ENCODE results near the gene SPOUT1. TPM values are rescaled to one million over a fixed set of nuclear protein-coding genes. Genes with fewer than 3 reads are reported as not detected.
"Not testable (repeated sequence)": the region's sequence is repeated elsewhere in the genome, so short reads cannot be mapped to it uniquely, and the experiment has no call there.

Gene SPOUT1
- total and polyA plus RNA-seq, 8 donors, result 14.8 to 32.8 (median 23.3) TPM

DNA sequence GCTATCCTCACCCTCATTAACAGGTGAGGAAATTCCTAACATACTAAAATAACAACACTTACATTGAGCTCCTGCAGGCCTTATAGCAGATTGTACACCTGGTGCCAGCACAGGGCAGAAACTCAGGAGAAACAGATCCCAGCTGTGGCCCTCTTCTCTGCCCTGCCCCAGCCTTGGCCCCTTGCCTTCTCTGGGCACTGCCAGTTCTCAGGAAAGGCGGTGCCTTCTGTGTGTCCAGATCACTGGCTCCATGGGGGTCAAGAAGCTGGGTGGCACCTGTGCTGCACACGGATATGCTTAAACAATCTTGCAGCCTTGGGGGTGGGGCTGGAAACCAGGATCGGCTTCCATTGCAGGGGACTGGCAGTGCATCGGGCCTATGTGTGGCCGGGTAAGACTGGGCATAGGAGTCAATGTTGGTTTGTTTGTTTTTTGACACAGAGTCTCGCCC lies 32.8 kb upstream of the SPOUT1 start:
- DNase-seq (peak; percentile 62 to 83 (median 68)), ATAC-seq (peak; percentile 68 to 86 (median 76)), FAIRE-seq (no peak)
- Histone ChIP-seq H3K36me3 (no peaks in the 10 kb centered on the region), H3K27me3 (no peaks in the 10 kb centered on the region), H3K4me1 (peaks cover 0 to 13% (median 9%) of the 10 kb centered on the region in 3 donors), H3K9me3 (no peaks in the 10 kb centered on the region), H3K4me3 (no peak overlapping the region), H3K27ac (peak overlapping the region; percentile 25 to 70 (median 44))
- intact Hi-C loops (cut with DNase I), result loop anchor here in 2 of 3 donors (5.0 to 10.0 kb wide), 2 partner anchors 62 to 65 kb away; partner anchors contain the start of gene PHYHD1 (in 1 of the 2)
- TF ChIP-seq, protein P1, sequence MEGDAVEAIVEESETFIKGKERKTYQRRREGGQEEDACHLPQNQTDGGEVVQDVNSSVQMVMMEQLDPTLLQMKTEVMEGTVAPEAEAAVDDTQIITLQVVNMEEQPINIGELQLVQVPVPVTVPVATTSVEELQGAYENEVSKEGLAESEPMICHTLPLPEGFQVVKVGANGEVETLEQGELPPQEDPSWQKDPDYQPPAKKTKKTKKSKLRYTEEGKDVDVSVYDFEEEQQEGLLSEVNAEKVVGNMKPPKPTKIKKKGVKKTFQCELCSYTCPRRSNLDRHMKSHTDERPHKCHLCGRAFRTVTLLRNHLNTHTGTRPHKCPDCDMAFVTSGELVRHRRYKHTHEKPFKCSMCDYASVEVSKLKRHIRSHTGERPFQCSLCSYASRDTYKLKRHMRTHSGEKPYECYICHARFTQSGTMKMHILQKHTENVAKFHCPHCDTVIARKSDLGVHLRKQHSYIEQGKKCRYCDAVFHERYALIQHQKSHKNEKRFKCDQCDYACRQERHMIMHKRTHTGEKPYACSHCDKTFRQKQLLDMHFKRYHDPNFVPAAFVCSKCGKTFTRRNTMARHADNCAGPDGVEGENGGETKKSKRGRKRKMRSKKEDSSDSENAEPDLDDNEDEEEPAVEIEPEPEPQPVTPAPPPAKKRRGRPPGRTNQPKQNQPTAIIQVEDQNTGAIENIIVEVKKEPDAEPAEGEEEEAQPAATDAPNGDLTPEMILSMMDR (IDR thresholded peaks at IDR 0.05), result no peak
- 17 to 22% methylated on average over 6 of the region's 6 CpGs for WGBS, 2 donors

DNA sequence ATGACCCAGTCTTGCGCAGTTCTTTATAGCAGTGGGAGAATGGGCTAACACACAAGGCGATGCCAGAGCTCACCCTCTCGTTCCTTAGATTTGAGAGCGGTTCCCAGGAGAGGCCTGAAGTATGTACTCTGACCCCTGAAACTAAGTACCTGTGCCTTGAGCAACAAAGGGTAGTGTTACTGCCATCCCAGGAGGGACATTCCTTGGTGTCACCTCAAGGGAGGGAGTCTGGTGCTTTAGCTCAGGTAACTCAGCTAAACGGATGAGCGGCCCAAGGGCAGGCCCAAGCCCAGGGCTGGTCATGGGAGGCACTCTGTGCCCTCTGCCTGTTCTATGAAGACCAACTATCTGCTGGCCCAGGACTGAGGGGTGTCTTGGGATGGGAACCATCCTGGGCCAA lies 31.9 kb upstream of the SPOUT1 start:
- TF ChIP-seq, protein P1 (IDR thresholded peaks at IDR 0.05), result no peak
- DNase-seq, result no peak
- ATAC-seq, result no peak
- 80 to 83% methylated on average over 6 of the region's 6 CpGs for WGBS, 2 donors
- FAIRE-seq, result no peak
- Histone ChIP-seq H3K4me1 (peaks cover 0 to 13% (median 9%) of the 10 kb centered on the region in 3 donors), H3K4me3 (no peak overlapping the region), H3K36me3 (no peaks in the 10 kb centered on the region), H3K9me3 (no peaks in the 10 kb centered on the region), H3K27ac (peak overlapping the region; percentile 25 to 70 (median 44)), H3K27me3 (no peaks in the 10 kb centered on the region)
- intact Hi-C loops (cut with DNase I), result loop anchor here in 2 of 3 donors (5.0 to 10.0 kb wide), 2 partner anchors 63 to 66 kb away; partner anchors contain the start of gene PHYHD1 (in 1 of the 2)

- FAIRE-seq, result no peak
- Histone ChIP-seq H3K27ac (peak overlapping the region in 1 of 4 donors; percentile 51), H3K36me3 (no peaks in the 10 kb centered on the region), H3K4me3 (no peak overlapping the region), H3K27me3 (no peaks in the 10 kb centered on the region), H3K9me3 (no peaks in the 10 kb centered on the region), H3K4me1 (peaks cover 0 to 13% (median 9%) of the 10 kb centered on the region in 3 donors)
- ATAC-seq, result no peak
- TF ChIP-seq, protein P1 (IDR thresholded peaks at IDR 0.05), result no peak
- intact Hi-C loops (cut with DNase I), result loop anchor here in 2 of 3 donors (5.0 to 10.0 kb wide), 2 partner anchors 64 to 66 kb away; partner anchors contain the start of gene PHYHD1 (in 1 of the 2)
- no peak for DNase-seq
- 92 to 95% methylated on average over 5 of the region's 5 CpGs for WGBS, 2 donors
These were observed 31.3 kb upstream of the SPOUT1 start for GRCh38 chr9:128860937-128861336.

GRCh38 chr9:128858476-128858875 lies 28.9 kb upstream of the SPOUT1 start:
- H3K4me3 ChIP-seq; H3K27ac ChIP-seq; intact Hi-C loops (cut with DNase I); FAIRE-seq; H3K27me3 ChIP-seq; DNase-seq; H3K36me3 ChIP-seq; H3K9me3 ChIP-seq; ATAC-seq: not testable (repeated sequence)
- 96% methylated on average over 7 of the region's 7 CpGs for WGBS, 2 donors
- H3K4me1 ChIP-seq, result peaks cover 5 to 13% (median 9%) of the 10 kb centered on the region in 3 donors

DNA sequence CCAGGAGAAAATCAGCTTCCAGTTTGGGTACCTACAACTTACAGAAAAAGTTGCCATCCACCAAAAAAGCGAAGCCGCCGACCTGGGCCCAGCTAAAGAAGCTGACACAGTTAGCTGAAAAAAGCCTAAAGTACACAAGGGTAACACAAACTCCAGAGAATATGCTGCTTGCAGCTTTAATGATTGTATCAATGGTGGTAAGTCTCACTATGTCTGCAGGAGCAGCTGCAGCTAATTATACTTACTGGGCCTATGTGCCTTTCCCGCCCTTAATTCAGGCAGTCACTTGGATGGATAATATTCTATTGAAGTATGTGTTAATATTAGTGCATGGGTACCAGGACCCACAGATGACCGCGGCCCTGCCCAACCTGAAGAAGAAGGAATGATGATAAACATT lies 24.9 kb upstream of the SPOUT1 start:
- H3K27me3 ChIP-seq; FAIRE-seq; ATAC-seq; H3K27ac ChIP-seq; DNase-seq; H3K9me3 ChIP-seq; H3K36me3 ChIP-seq; H3K4me3 ChIP-seq; intact Hi-C loops (cut with DNase I): not testable (repeated sequence)
- 92 to 95% methylated on average over 6 of the region's 6 CpGs for WGBS, 2 donors
- peaks cover 5 to 17% (median 11%) of the 10 kb centered on the region in 3 donors for H3K4me1 ChIP-seq

- H3K27ac ChIP-seq; intact Hi-C loops (cut with DNase I); H3K9me3 ChIP-seq; H3K36me3 ChIP-seq; H3K4me3 ChIP-seq; H3K27me3 ChIP-seq; DNase-seq; FAIRE-seq; ATAC-seq: not testable (repeated sequence)
- 60 to 63% methylated on average over 2 of the region's 2 CpGs for WGBS, 2 donors
- H3K4me1 ChIP-seq, result peaks cover 5 to 17% (median 11%) of the 10 kb centered on the region in 3 donors
These were observed 23.1 kb upstream of the SPOUT1 start for GRCh38 chr9:128852646-128853045.
